AG08395 (cell line): Measurements from ENCODE around the gene DIP2C.

ENCODE experiments used
- DNase-seq: peaks from one replicate; pipeline ENCODE4 v3.0.0; 2012; ENCODE audit warnings: mixed read lengths, low spot score

DIP2C gene

GRCh38 chr10:494556-494955 lies 194.9 kb downstream of the DIP2C start:
- no peak for DNase-seq

- DNase-seq = no peak
These were observed 195.3 kb downstream of the DIP2C start for GRCh38 chr10:494149-494542.

DNA sequence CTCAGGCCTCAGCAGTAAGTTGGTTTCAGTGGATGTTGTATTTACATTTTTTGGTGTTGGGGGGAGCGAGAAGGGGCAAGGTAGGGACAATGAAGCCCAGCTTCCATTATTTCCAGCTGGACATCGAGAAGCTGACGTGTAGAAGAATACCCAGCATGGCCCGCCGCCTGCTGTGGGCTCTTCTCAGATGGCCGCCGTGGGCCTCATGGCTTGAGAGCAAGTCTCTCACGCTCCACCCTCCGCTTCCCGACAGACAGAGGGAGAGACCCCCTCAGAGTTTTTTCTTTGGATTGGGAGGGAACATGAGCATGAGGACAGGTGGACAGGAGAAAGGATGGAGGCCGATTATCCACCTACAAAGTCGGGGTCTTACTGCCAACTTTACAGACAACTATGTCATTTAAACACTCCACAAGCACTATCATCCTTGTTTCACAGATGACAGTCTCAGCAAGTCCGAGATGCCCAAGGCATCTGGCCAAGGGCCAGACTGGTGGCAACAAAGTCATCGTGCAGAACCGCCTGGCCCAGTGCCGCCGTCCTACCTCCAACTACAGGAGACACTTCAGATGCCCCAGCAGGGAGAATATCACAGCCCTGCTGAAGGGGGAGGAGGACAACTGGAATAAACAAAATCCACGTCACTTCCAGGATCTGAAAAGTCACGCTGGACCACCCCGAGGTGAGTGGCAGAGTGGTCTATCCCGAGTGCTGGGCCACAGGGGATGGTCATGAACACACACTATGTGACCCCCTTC lies 195.9 kb downstream of the DIP2C start:
- DNase-seq = no peak

DNA sequence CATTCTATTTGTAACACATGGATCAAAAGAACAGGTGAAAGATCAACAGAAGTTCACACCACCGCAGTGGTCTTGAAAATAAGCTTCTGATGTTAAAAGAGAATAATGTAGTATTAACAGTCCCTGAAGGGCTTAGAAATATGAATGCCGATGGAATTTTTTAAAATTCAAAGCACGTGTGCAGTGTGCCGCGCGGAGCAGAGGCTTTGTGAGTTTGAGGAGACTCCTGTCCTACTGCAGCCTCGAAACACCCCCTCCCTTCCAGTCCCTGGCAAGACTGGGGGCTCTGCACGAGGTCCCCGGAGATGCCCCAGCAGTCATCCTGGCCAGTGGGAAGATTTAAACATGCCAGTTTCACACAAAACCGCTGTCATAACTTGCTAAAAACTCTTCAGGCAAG lies 196.6 kb downstream of the DIP2C start:
- DNase-seq = no peak

- DNase-seq = no peak
These were observed 197.6 kb downstream of the DIP2C start for GRCh38 chr10:491667-492424.

- peak; percentile 84 for DNase-seq
These were observed 198.4 kb downstream of the DIP2C start for GRCh38 chr10:490891-491571.

- DNase-seq = peak; percentile 83
These were observed 199.2 kb downstream of the DIP2C start for GRCh38 chr10:490256-490655.

DNA sequence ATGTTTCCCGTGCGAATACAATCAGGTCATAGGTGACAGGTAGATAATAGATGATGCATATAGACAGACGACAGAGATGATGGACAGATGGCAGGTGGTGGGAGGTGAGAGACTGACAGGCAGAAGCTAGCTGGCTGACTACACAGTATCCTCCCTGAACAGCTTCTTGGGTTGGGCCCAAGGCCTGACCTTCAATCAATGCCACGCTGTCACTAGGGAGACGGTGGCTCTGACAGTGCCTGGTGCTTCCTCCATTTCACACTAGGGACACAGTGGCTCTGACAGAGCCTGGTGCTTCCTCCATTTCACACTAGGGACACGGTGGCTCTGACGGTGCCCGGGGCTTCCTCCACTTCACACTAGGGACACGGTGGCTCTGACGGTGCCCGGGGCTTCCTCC lies 200.1 kb downstream of the DIP2C start:
- DNase-seq = no peak

- DNase-seq = no peak
These were observed 200.6 kb downstream of the DIP2C start for GRCh38 chr10:488933-489215.

DNA sequence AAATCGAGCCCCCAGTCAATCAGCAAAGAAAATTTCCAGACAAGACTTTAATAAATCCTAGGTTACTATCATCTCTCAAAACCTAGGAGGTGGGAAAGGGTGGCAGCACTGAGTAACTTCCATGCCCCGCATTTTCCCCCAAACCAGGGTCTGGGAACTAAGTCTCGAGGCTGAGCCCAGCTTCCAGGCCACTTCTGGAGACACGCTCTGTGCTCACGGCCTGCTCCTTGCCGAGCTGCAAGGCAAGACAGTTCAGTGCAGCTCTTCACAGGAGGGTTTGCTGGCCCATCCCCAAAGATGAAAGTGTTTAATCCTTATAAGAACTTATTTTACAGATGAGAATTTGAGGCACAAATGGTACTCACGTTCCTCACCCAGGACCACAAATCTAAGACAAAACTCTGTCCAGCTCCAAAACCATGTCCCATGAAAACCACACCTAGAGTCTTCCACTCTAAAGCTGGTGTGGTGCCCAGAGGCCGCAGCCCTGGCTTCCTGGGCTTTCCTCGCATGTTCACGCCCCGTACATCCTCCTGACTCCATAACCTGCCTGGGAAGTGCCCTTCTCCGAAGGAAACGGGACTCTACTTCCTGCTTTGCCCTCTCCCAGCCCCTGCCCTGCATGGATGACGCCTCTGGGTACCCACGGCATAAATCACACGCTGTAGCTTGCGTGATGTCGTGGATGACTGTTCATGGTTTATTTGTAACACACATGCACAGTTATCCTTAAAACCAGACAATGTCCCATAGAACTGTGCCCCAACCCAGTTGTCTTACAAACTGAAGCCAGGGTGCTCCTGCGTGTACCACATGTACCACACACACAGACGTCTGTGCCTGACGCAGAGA lies 201.2 kb downstream of the DIP2C start:
- no peak for DNase-seq

- no peak for DNase-seq
These were observed 202.7 kb downstream of the DIP2C start for GRCh38 chr10:486666-487322.

DNA sequence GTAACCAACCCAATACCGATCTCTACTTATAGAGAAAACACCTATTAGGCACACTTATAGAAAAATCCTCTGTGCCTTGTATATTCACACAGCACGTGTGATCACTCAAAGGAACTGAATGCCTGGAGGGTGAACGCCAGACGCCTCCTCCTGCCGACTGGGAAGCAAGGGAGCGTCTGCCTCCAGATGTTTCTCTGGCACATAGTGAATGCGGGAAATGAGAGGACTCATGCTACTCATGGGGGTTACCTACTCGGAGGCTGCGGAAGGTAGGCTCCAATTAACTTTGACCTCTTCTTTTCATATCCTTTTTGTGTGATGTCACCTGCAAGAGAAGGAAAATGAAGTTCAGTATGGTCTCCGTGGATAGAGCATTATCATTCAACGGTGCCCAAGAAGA lies 203.3 kb downstream of the DIP2C start:
- peak; percentile 35 for DNase-seq

GRCh38 chr10:485776-486175 lies 203.7 kb downstream of the DIP2C start:
- DNase-seq = no peak

GRCh38 chr10:484925-485661 lies 204.4 kb downstream of the DIP2C start:
- DNase-seq = no peak

- peak; percentile 9 for DNase-seq
These were observed 205.0 kb downstream of the DIP2C start for GRCh38 chr10:484441-484924.

DNA sequence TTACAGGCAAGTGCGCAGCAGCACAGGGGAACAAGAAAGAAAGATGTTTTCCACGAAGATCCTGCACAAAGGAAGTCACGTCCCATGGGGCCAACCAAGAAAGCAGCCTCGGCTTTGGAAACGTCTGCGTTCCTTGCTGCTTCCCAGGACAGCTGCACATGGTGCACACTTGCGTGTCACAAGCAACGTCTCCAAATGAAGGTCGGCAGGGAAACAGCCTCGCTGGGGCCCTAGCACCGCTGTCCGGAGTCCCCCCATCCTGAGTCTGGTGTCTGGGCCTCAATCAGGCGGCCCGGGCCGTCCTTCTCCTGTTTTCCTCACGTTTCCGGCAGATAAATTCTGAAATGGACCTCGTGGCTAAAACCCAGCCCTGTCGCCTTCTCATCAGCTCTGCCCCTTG lies 206.2 kb downstream of the DIP2C start:
- DNase-seq = no peak

DNA sequence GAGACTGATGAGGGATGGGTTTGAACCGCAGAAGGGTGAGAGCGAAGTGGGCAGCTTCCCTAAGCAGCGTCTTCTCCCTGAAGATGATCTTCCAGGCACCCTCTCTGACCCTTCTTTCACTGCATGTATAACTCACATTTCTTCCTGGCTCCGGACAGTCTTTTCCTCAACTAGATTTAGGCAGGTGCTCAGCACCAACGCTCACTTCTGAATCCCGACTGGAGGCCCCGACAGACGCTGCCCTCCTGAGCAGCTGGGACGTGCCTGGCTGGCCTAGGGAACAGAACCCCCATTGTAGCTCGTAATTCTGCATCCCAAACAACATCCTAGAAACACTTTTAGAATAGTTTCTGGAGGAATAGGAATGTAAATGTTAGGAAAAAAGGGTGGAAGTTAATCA lies 206.6 kb downstream of the DIP2C start:
- no peak for DNase-seq

- no peak for DNase-seq
These were observed 207.4 kb downstream of the DIP2C start for GRCh38 chr10:482051-482501.

DNA sequence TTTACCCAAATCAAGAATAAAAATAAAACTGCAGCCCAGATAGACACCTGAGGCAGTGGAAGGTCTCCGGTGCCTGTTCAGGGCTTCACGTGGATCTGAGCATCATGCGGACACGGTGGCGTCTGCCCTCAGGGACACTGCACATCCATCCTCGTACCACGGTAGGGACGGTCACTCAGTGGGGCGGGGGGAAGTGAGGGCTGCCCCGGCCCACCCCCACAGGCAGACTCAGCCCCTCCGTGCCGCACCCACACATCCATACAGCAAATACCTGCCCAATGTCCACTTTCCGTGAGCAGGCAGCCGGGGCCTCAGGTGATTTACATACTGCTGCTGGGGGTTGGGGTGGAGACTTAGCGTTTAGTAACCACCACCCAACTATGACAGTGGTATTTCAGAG lies 207.8 kb downstream of the DIP2C start:
- DNase-seq = no peak

GRCh38 chr10:480928-481552 lies 208.4 kb downstream of the DIP2C start:
- no peak for DNase-seq
